DMS53 treated with DMSO at 0.1 percent for 48 hours (cell line): ENCODE measurements around the gene MAPKAPK2.
A peak's percentile ranks its signal among the peaks of the same experiment; 100 is the strongest.
"Not testable (repeated sequence)": the region's sequence is repeated elsewhere in the genome, so short reads cannot be mapped to it uniquely, and the experiment has no call there.

Source experiments
- DNase-seq: peaks from one replicate; lab custom pipeline; 2025; ENCODE audit not compliant: unreplicated experiment; lab: John Stamatoyannopoulos, UW

The MAPKAPK2 gene

GRCh38 chr1:206684478-206685333 lies at the start of gene MAPKAPK2:
Gene MAPKAPK2 (plus strand): TSS chr1:206684905. CDS start chr1:206685230, 325 bp downstream.
- DNase-seq: peak; percentile 9

DNA sequence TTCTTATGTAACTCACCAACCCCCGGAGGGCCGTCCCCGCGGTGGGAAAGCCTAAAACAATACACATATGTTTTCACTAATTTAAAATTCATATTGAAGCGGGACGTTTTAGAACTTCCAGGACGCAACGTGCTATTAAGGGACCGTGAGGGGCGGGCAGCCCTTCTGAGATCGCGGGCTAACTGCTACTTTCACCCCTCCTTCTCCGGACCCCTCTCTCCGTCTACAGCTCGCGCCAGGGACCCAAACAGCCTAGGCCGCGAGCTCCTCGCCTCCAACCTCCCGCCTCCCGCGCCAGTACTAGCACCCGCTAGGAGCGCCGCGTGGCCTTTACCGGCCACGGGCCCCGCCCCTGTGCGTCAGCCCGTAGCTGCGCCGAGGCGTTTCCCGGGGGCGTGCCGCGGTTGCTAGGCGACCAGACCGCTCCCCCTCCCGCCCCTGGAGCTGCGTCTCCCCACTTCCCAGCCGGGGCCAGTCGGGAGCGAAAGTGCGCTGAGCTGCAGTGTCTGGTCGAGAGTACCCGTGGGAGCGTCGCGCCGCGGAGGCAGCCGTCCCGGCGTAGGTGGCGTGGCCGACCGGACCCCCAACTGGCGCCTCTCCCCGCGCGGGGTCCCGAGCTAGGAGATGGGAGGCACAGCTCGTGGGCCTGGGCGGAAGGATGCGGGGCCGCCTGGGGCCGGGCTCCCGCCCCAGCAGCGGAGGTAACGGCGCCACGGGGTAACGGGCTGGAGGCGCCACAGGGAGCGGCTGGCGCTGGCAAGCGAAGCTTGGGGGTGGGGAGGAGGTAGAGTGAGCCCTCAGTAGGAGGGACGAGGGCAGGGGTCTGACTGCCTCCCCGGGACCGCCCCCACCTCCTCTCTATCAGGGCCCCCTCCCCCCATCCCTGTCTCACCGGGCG lies 49.4 kb upstream of the MAPKAPK2 start, which contains the start of gene DYRK3:
Gene DYRK3 (plus strand): TSS at position 457 of the 898 bp plus-strand sequence. CDS start 168 bp downstream, at position 625.
- peak; percentile 96 for DNase-seq

DNA sequence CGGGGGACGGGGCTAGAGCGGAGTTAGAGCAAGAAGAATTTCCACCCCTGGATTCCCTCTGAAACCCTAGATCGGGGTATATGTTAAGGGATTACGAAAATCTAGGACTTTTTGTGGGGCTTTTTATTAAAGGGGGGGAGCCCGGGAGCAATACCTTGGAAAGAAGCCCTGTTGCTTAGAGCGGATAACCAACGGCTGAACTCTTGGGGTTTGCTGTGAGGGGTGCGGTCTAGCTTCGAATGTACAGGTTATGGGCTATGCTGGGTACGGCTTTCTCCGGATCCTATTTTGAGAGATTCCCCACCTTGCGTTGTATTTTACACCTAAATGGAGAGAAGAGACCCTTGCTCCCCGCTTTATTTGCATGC lies 48.7 kb upstream of the MAPKAPK2 start:
- DNase-seq: no peak

DNA sequence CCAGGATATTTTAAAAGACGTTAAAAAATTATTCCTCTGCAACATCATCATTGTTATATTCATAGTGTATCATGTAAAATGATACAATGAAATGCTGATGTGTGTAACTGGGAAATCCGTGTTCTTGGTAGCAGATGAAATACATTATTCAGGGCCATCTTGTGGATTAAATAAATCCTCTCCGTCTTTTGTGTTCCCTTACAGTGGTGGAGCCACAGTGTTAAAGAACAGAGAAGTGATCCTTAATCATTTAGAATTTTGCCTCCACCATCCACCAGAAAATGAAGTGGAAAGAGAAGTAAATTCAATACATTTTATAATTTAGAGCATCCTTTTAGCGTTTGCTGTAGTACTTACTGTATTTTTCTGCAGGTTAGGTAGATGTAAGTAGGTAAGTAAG lies 48.0 kb upstream of the MAPKAPK2 start:
- no peak for DNase-seq

- DNase-seq: no peak
Measured at GRCh38 chr1:206637605-206638004, 47.1 kb upstream of the MAPKAPK2 start.

- DNase-seq: not testable (repeated sequence)
Measured at GRCh38 chr1:206642074-206642473, 42.6 kb upstream of the MAPKAPK2 start.

DNA sequence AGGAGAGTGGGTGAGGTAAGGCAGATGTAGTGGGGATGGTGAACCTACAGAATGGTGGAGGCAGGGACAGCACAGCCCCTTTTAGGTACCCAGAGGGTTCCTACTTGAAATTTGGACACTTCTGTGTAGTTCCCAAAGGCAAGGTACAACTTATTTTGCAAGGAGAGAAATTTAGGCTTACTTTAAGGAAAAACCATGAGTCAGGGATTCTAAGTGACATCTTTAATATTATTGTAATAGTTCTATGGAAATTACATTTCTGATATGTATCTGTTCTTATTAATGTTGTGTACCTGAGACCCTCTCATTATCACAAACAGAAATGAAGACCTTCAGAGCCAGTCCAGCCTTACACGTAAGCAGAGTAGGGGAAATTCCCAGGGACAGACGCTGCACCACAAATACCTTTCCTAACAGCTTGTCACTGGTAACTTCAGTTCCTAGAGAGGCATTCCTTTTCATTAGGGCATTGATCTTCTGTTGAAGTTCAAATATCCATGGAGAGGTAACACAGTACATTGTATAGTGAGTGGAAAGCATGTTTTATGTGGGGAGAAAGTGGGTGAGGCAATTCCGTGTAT lies 41.5 kb upstream of the MAPKAPK2 start:
- DNase-seq: no peak

DNA sequence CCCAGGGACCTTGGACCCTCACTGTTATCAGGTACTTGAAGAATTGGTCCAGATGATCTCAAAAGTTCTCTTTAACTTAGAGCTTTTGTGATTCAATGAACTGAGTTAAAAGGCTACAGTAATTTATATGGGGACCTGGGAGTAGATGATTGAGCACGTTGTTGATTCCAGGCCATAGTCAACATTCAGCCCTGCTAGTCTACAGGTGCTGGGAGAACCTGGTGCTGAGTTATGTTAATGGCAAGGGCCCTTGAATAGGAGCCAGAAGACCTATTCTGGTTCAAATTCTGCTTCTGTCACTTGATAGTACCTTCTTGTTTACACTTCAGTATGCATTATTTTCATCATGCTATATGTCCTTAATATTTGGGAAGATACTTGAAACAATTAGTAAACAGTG lies 38.2 kb upstream of the MAPKAPK2 start:
- DNase-seq: no peak

DNA sequence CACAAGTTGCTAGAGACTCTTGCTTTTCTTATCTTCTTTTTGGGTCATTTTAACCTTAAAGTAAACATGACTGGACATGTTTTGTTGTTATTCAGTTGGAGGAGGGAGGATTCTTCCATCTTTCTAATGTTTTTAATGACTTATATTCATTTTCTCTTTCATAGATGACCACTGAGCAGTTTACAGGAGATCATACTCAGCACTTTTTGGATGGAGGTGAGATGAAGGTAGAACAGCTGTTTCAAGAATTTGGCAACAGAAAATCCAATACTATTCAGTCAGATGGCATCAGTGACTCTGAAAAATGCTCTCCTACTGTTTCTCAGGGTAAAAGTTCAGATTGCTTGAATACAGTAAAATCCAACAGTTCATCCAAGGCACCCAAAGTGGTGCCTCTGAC lies 37.5 kb upstream of the MAPKAPK2 start:
- no peak for DNase-seq

- DNase-seq: no peak
Measured at GRCh38 chr1:206649261-206649921, 35.3 kb upstream of the MAPKAPK2 start.

- no peak for DNase-seq
Measured at GRCh38 chr1:206651014-206651413, 33.7 kb upstream of the MAPKAPK2 start.

DNA sequence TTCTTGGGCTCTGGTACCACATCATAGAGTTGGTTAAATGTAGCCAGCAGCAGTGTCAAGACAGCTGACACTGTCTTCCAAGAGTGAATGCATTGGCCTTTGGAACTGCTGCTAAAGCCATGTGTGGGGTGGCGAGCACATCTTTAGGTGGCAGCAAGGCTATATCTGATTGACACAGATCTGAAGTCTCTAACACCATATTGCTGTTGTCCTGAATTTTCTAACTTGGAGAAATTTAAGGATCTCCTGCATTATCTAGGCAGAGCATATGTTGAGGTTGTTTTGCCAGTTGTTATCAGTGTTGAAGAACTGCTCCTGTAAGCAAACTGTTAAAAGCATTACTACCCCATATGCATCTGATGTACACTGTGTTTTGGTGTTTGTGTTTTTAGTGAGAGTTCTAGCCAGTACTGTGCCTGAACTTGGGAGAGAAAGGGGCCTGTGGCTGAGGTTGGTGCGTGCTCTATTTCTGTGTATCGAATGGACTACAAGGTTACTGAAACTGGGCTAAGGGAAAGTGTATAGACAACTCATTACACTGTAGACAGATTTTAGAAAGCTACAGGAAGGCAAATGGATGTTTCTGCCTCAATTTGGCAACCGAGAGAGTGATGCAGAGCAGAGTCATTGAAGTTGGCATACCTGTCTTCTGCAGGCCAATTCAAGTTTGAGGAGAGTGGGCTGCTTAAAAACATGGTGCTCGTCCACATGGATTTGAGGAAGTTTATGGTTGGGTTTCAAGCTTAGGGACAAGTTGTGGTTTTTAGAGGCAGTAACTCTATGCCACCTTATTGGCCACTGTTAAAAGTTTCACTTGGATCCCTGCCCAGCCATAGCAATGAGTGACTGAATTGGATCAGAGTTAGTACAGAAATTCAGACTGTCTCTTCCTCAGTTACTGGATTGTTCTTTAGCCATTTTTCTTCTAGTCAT lies 32.5 kb upstream of the MAPKAPK2 start:
- no peak for DNase-seq

GRCh38 chr1:206653715-206654459 lies 30.8 kb upstream of the MAPKAPK2 start:
- no peak for DNase-seq

DNA sequence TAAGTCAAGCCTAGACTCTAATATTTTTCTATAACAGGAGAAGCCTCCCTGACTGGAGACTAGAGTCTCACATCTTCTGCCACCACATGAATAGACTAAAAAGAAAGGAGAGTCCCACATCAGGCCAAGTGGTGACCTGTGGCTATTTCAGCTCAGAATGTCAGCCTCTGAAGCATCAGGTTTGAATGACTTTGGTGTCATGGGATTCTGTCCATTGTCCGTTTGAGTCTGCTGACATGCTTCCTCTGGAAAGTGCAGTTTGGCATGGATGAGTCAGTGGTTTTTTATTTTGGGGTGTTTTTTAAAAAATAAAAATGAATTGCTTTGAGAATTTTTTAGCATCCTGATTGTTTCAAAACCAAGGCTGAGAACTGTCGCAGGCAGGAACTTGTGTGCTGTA lies 29.9 kb upstream of the MAPKAPK2 start:
- no peak for DNase-seq

GRCh38 chr1:206655471-206655882 lies 29.2 kb upstream of the MAPKAPK2 start:
- no peak for DNase-seq

- DNase-seq: no peak
Measured at GRCh38 chr1:206656936-206657335, 27.8 kb upstream of the MAPKAPK2 start.

GRCh38 chr1:206657751-206658150 lies 27.0 kb upstream of the MAPKAPK2 start:
- DNase-seq: no peak

DNA sequence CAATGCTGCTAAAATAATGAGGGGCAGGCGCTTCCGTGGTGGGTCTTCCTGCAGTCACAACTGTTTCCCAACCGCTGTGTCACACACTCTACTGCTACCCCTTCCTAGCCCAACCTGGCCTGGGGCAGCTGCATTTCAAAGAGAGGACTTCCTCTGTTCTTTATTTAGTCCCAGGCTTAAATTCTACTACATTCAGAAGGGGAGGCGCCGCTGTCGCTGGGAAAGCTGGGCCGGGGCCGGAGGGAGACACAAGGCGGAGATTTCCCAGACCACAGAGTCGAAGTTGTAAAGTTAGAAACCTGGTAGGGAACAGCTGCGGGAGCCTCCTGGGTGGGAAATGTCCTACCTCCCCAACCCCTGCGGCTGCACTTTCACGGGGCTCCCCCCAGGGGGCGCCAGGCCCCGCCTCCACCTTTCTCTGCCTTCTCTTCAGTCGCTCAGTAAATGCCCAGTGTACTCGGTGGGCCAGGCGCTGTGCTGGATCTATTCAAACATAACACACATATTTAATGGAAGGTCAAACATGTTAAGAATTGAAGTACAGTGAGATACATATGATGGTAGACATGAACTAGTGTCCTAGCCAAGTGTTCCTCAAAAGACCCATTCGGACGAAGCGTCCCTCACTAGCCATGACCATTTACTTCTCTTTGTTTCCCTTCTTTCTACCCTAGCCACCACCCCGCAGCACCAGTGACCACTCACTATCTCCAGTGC lies 26.3 kb upstream of the MAPKAPK2 start:
- DNase-seq: peak; percentile 4

DNA sequence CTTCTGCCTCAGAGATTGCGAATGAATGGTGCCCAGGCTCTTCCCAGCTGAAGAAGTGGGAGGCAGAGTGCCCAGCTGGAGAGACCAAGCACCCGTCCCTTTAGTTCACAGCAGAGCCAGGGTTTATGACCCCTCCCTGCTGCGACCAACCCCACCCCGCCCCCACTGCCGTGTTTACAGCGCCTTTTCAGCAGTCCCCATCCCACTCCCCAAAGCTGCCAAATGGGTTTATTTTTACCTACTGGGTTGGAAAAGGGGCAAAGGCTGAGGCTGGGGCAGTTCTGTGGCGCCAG lies 25.8 kb upstream of the MAPKAPK2 start:
- DNase-seq: no peak
